Coronary artery (tissue), 2 donors: ENCODE data around the gene CACNA1G.

Experiments used
- DNase-seq: peaks from one replicate; pipeline ENCODE4 v3.0.0-alpha.2; 2017; ENCODE audit warnings: low spot score
- H3K27ac ChIP-seq, 2 donors: fragments of 200-600 bp; sonication (generic); one replicate each; pipeline ENCODE4 v1.5.1; 2016 to 2019
- H3K4me3 ChIP-seq: fragments of 200-600 bp; sonication (generic); 2 replicates; pipeline ENCODE4 v1.5.1; 2016; ENCODE audit warnings: mild to moderate bottlenecking, moderate library complexity
- TF ChIP-seq, protein P1 (sequence below): fragments of 200-600 bp; sonication (generic); IDR thresholded peaks from one replicate; pipeline ENCODE4 v1.5.1; 2019; ENCODE audit warnings: antibody characterized with exemption

CACNA1G gene

DNA sequence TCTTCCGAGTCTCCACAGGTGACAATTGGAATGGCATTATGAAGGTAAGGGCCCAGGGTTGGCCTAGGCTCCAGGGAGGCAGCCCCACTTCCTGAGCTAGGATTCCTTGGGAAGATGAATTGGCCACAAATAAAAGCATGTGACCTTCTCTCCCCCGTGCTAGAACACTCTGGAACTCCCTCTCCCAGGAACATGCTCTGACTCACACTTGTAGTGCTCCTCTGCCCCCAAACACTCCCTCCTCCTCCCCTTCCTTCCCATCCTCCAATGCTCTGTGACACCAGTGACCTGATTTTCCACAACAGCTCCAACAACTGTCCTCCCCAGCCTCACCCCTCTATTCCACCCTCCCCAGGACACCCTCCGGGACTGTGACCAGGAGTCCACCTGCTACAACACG lies 57.8 kb downstream of the CACNA1G start:
- Histone ChIP-seq H3K4me3 (no peak overlapping the region), H3K27ac (no peak overlapping the region)
- TF ChIP-seq, protein P1, sequence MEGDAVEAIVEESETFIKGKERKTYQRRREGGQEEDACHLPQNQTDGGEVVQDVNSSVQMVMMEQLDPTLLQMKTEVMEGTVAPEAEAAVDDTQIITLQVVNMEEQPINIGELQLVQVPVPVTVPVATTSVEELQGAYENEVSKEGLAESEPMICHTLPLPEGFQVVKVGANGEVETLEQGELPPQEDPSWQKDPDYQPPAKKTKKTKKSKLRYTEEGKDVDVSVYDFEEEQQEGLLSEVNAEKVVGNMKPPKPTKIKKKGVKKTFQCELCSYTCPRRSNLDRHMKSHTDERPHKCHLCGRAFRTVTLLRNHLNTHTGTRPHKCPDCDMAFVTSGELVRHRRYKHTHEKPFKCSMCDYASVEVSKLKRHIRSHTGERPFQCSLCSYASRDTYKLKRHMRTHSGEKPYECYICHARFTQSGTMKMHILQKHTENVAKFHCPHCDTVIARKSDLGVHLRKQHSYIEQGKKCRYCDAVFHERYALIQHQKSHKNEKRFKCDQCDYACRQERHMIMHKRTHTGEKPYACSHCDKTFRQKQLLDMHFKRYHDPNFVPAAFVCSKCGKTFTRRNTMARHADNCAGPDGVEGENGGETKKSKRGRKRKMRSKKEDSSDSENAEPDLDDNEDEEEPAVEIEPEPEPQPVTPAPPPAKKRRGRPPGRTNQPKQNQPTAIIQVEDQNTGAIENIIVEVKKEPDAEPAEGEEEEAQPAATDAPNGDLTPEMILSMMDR, result no peak
- no peak for DNase-seq

DNA sequence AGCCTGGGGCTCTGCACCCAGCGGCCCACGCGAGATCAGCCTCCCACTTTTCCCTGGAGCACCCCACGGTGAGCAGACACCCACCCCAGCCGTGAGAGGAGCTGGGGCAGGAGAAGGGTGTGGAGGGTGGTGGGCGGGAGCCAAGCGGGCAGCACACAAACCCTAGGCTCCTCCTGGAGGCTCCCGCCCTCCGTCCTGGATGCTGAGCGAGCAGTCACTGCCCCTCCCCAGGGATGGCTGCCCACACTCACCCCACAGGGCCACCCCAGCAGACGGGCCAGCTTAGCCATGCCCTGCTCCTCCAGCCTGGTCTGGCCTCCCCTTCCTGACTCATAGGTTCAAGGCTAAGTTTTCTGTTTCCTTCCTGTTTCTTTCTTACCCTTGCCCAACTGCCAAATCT lies 58.4 kb downstream of the CACNA1G start:
- Histone ChIP-seq H3K27ac (no peak overlapping the region), H3K4me3 (no peak overlapping the region)
- no peak for DNase-seq
- TF ChIP-seq, protein P1, result no peak

DNA sequence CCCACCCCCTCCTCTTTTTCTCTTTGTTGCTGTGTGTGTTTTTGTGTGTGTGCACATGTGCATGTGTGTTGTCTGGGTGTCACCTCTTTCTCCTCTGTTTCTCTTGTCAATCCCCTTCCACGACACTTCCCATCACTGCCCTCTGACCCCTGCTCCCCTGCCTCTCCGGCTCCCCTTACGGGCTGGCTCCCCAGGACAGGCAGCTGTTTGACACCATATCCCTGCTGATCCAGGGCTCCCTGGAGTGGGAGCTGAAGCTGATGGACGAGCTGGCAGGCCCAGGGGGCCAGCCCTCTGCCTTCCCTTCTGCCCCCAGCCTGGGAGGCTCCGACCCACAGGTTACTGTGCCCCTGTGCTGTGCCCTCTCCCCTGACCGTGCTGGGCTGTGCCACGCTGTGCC lies 59.0 kb downstream of the CACNA1G start:
- Histone ChIP-seq H3K4me3 (no peak overlapping the region), H3K27ac (no peak overlapping the region)
- TF ChIP-seq, protein P1, result no peak
- DNase-seq, result no peak

DNA sequence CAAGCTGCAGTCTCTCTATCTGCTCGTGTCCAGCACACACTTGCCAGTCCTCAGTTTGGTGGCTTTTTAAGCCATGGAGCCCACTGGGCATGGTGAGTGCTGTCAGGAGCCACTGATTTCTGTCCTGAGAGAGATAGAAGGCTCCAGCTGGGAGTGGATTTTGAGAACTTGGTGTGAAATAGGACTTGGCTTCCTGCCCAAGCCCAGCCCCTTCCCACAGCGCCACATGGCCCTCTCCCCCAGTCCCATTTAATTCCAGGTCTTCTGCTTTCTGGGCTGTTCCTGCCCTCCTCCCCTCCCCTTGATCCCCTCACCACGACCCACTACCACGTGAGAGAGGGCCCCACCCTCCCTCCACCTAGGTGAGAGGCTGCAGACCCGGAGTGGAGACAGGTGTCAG lies 59.7 kb downstream of the CACNA1G start:
- H3K27ac ChIP-seq, result no peak overlapping the region
- TF ChIP-seq, protein P1, result no peak
- DNase-seq, result no peak
- H3K4me3 ChIP-seq, result no peak overlapping the region

DNA sequence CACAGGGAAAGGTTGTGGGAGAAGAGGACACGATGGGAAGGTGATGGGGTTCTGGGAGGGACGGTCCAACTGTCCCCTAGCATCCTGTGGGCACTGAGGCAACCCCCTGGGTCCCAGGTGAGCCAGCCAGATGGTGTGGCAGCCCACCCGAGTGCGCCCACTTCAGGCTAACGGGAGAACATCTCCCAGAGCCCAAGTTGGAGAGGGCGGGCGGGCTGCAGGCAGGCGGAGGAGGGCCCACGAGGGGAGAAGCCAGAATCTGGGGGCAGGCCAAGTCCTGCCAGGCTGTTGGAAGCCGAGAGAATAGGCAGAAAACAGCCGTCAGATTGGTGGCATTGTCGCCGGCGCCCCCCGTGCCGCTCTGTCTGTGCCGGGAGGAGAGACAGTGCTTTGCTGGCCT lies 60.3 kb downstream of the CACNA1G start:
- DNase-seq, result no peak

DNA sequence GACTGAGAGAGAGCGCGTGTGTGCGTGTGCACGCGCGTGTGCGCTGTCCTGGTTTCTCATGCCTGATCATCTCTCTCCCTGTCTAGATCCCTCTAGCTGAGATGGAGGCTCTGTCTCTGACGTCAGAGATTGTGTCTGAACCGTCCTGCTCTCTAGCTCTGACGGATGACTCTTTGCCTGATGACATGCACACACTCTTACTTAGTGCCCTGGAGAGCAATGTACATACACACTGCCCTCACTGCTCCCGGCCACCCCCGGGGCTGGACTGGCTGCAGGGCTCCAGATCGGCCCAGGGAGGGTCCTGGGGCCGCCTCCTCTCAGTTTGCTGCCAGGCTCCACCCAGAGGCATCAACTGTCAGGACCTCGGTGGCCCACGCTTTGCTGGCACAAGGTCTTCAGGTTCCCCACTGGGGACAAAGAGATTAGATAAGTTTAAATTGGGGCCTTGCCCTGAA lies 61.1 kb downstream of the CACNA1G start:
- H3K27ac ChIP-seq, result no peak overlapping the region
- TF ChIP-seq, protein P1, result no peak
- DNase-seq, result no peak
- no peak overlapping the region for H3K4me3 ChIP-seq

More for the DNA sequence above, 60.3 kb downstream of the CACNA1G start:
- TF ChIP-seq, protein P1, result no peak
- H3K27ac ChIP-seq, result no peak overlapping the region
- H3K4me3 ChIP-seq, result no peak overlapping the region

DNA sequence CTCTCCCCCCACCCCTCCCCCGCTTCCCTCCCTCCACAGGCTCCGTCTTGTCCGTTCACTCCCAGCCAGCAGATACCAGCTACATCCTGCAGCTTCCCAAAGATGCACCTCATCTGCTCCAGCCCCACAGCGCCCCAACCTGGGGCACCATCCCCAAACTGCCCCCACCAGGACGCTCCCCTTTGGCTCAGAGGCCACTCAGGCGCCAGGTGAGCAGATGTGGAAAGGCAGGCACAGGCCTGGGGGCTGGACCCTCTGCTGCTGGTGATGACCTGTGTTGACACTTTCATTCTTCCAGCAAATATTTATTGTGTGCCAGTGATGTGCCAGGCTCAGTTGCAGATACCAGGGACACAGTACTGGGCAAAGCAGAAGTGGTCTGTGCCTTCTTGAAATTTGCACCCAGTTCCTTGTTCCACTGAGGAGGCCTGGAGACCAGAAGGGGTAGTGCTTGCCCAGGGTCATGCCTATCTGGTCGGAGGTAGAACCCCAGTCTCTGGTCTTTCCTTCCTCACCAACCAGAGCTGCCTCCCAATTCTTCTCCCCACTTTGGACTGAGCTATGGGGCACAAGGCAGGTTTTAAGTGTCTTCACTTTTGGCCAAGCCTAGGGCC lies 63.9 kb downstream of the CACNA1G start:
- H3K27ac ChIP-seq, result no peak overlapping the region
- no peak for DNase-seq
- TF ChIP-seq, protein P1, result no peak
- no peak overlapping the region for H3K4me3 ChIP-seq
